Measurements from ENCODE around the gene JAM3. TPM values are rescaled to one million over a fixed set of nuclear protein-coding genes. Genes with fewer than 3 reads are reported as not detected.

Gene JAM3
- total and polyA plus RNA-seq, 2 experiments from 2014 or later, result 46.2 to 63.7 TPM

- Histone ChIP-seq H2AFZ (no peak overlapping the region), H3K9me2 (ENCODE audit: insufficient read depth) (no peaks in the 10 kb centered on the region), H4K20me1 (ENCODE audit: insufficient read depth) (no peaks in the 10 kb centered on the region), H3K4me2 (ENCODE audit: unreplicated experiment) (no peak overlapping the region), H3K27me3 (replicated peaks; ENCODE audit: insufficient read depth) (no peaks in the 10 kb centered on the region), H3K9ac (no peak overlapping the region), H3F3A (ENCODE audit: insufficient read depth) (no peaks in the 10 kb centered on the region), H3K4me1 (ENCODE audit: insufficient read depth) (no peaks in the 10 kb centered on the region), H3K9me3 (ENCODE audit: low read depth) (no peaks in the 10 kb centered on the region), H3K36me3 (ENCODE audit: low read depth) (peaks cover 5% of the 10 kb centered on the region; the same call in 1 of the 2 replicates), H3K79me2 (ENCODE audit: insufficient read depth) (no peaks in the 10 kb centered on the region), H3K4me3 (no peak overlapping the region), H3K27ac (no peak overlapping the region)
- TF ChIP-seq EZH2 (IDR thresholded peaks at IDR 0.05; ENCODE audit: insufficient read depth, poor library complexity, severe bottlenecking) (no peak), EZH2phosphoT487 (IDR thresholded peaks at IDR 0.05; ENCODE audit: insufficient read depth, low read depth) (no peak)
- 94 to 96% methylated on average over 9 of the region's 9 CpGs for WGBS, 2 experiments (ENCODE audit: low coverage in 1 of 2, low lambda C conversion rate in 2 of 2, missing lambda C conversion rate in 2 of 2)
- in situ Hi-C loops (cut with MboI), result no loop called here
- DNase-seq, result no peak
These were observed 89.2 kb downstream of the JAM3 start for GRCh38 chr11:134158023-134158422.

DNA sequence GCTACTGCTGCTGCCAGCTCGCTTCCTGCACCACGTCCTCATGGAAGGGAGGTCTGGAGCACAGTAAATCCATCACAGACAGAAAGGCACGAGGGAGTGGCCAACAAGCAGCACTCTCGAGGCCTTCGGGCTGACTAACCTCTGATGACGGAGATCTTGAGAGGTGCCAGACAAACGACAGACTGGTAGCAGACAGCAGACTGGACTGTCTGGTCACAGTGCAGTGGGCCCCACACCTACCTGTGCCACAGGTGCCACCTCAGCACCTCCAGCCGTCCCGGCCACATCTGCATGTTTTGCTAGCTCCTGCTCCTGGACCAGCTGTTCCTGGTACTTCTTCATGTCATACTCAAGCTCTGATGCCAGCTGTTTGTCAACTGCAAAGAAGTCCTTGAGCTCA is 90.8 kb downstream of the JAM3 start:
- H3K27me3 ChIP-seq (replicated peaks; ENCODE audit: insufficient read depth), result no peaks in the 10 kb centered on the region
- no peaks in the 10 kb centered on the region for H3K9me3 ChIP-seq (ENCODE audit: low read depth)
- H3K36me3 ChIP-seq (ENCODE audit: low read depth), result peaks cover 5% of the 10 kb centered on the region; the same call in 1 of the 2 replicates
- no peak overlapping the region for H3K4me3 ChIP-seq
- DNase-seq, result no peak
- H3K27ac ChIP-seq, result no peak overlapping the region
- H2AFZ ChIP-seq, result no peak overlapping the region
- in situ Hi-C loops (cut with MboI), result no loop called here
- no peak overlapping the region for H3K9ac ChIP-seq
- WGBS, 2 experiments (ENCODE audit: low coverage in 1 of 2, low lambda C conversion rate in 2 of 2, missing lambda C conversion rate in 2 of 2), result 84% methylated on average over 9 of the region's 9 CpGs
- no peak overlapping the region for H3K4me2 ChIP-seq (ENCODE audit: unreplicated experiment)
- no peaks in the 10 kb centered on the region for H3K79me2 ChIP-seq (ENCODE audit: insufficient read depth)
- TF ChIP-seq EZH2phosphoT487 (IDR thresholded peaks at IDR 0.05; ENCODE audit: insufficient read depth, low read depth), result no peak
- no peak for TF ChIP-seq EZH2 (IDR thresholded peaks at IDR 0.05; ENCODE audit: insufficient read depth, poor library complexity, severe bottlenecking)
- H4K20me1 ChIP-seq (ENCODE audit: insufficient read depth), result no peaks in the 10 kb centered on the region
- no peaks in the 10 kb centered on the region for H3K9me2 ChIP-seq (ENCODE audit: insufficient read depth)
- H3K4me1 ChIP-seq (ENCODE audit: insufficient read depth), result no peaks in the 10 kb centered on the region
- H3F3A ChIP-seq (ENCODE audit: insufficient read depth), result no peaks in the 10 kb centered on the region

DNA sequence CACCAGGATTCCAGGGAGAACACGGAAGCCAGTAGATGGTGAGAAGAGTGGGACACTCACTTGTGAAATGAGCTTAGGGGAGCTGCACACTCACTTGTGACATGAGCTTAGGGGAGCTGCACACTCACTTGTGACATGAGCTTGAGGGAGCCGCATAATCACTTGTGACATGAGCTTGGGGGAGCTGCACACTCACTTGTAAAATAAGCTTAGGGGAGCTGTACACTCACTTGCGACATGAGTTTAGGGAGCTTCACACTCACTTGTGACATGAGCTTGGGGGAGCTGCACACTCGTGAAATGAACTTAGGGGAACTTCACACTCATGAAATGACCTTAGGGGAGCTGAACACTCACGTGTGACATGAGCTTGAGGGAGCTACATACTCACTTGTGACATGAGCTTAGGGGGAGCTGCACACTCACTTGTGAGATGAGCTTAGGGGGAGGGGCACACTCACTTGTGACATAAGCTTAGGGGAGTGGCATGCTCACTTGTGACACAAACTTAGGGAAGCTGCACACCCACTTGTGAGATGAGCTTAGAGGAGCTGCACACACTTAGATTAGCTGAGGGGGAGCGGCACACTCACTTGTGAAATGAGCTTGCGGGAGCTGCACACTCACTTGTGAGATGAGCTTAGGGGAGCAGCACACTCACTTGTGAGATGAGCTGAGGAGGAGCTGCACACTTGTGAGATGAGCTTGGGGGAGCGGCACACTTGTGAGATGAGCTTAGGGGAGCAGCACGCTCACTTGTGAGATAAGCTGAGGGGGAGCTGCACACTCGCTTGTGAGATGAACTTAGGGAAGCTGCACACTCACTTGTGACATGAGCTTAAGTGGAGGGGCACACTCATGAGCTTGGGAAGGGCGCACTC is 95.9 kb downstream of the JAM3 start:
- Histone ChIP-seq H3K9ac (no peak overlapping the region), H3F3A (ENCODE audit: insufficient read depth) (no peaks in the 10 kb centered on the region), H3K79me2 (ENCODE audit: insufficient read depth) (no peaks in the 10 kb centered on the region), H2AFZ (no peak overlapping the region), H3K9me2 (ENCODE audit: insufficient read depth) (no peaks in the 10 kb centered on the region), H3K4me2 (ENCODE audit: unreplicated experiment) (no peak overlapping the region), H4K20me1 (ENCODE audit: insufficient read depth) (no peaks in the 10 kb centered on the region), H3K4me3 (no peak overlapping the region), H3K27me3 (replicated peaks; ENCODE audit: insufficient read depth) (no peaks in the 10 kb centered on the region), H3K9me3 (ENCODE audit: low read depth) (no peaks in the 10 kb centered on the region), H3K4me1 (ENCODE audit: insufficient read depth) (no peaks in the 10 kb centered on the region), H3K27ac (no peak overlapping the region), H3K36me3 (ENCODE audit: low read depth) (peaks cover 3% of the 10 kb centered on the region; the same call in 1 of the 2 replicates)
- DNase-seq, result no peak
- in situ Hi-C loops (cut with MboI), result no loop called here
- WGBS, 2 experiments (ENCODE audit: low coverage in 1 of 2, low lambda C conversion rate in 2 of 2, missing lambda C conversion rate in 2 of 2), result 96 to 98% methylated on average over 11 of the region's 11 CpGs
- no peak for TF ChIP-seq EZH2phosphoT487 (IDR thresholded peaks at IDR 0.05; ENCODE audit: insufficient read depth, low read depth)
- TF ChIP-seq EZH2 (IDR thresholded peaks at IDR 0.05; ENCODE audit: insufficient read depth, poor library complexity, severe bottlenecking), result no peak

- DNase-seq, result no peak
- in situ Hi-C loops (cut with MboI), result no loop called here
- H3K4me1 ChIP-seq (ENCODE audit: insufficient read depth), result peaks cover 11% of the 10 kb centered on the region
- H3K9me2 ChIP-seq (ENCODE audit: insufficient read depth), result no peaks in the 10 kb centered on the region
- H2AFZ ChIP-seq, result no peak overlapping the region
- TF ChIP-seq EZH2 (IDR thresholded peaks at IDR 0.05; ENCODE audit: insufficient read depth, poor library complexity, severe bottlenecking) (no peak), EZH2phosphoT487 (IDR thresholded peaks at IDR 0.05; ENCODE audit: insufficient read depth, low read depth) (no peak)
- no peaks in the 10 kb centered on the region for H3K27me3 ChIP-seq (replicated peaks; ENCODE audit: insufficient read depth)
- H3K36me3 ChIP-seq (ENCODE audit: low read depth), result peaks cover 11% of the 10 kb centered on the region; the same call in 1 of the 2 replicates
- H3K27ac ChIP-seq, result no peak overlapping the region
- no peaks in the 10 kb centered on the region for H3K9me3 ChIP-seq (ENCODE audit: low read depth)
- no peak overlapping the region for H3K4me2 ChIP-seq (ENCODE audit: unreplicated experiment)
- H3F3A ChIP-seq (ENCODE audit: insufficient read depth), result peaks cover 5% of the 10 kb centered on the region; the same call in 1 of the 2 replicates
- no peaks in the 10 kb centered on the region; the same call in 1 of the 2 replicates for H4K20me1 ChIP-seq (ENCODE audit: insufficient read depth)
- no peaks in the 10 kb centered on the region for H3K79me2 ChIP-seq (ENCODE audit: insufficient read depth)
- H3K9ac ChIP-seq, result no peak overlapping the region
- H3K4me3 ChIP-seq, result no peak overlapping the region
- 82 to 85% methylated on average over 6 of the region's 6 CpGs for WGBS, 2 experiments (ENCODE audit: low coverage in 1 of 2, low lambda C conversion rate in 2 of 2, missing lambda C conversion rate in 2 of 2)
These were observed 101.5 kb downstream of the JAM3 start for GRCh38 chr11:134170177-134170918.
